HG03558 (cell line): ENCODE results near the gene CHID1.

Source experiments
- ATAC-seq: cut with Tn5 transposase; IDR thresholded peaks from one replicate; pipeline ENCODE4 v1.9.1; 2021; ENCODE audit warnings: moderate number of reproducible peaks; ENCODE audit not compliant: unreplicated experiment; ENCODE audit errors: extremely low read depth

CHID1 gene

DNA sequence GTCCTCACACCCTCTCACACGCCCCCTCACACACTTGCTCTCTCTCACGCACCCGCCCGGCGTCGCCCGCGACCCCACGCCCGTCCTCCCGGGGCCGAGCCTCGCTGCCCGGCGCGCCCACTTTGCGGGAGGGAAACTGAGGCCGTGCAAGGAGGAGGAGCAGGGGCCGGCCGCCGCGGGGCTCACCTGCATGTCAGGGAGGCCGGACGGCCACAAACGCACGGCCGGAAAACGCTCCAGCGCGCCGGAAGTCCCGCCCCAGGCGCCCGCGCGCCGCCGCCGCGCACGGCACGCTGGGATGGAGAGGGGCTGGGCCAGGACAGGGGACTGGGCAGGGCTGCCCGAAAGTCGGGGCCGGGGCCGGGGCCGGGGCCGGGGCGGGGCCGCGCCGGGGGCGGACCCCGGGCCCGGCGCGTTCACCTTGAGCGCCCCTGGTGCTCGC lies at the start of gene CHID1:
Gene CHID1 (minus strand): TSS at position 222 of the 442 bp plus-strand sequence. CDS start 5,994 bp downstream, outside the sequence.
- peak; percentile 61 for ATAC-seq

DNA sequence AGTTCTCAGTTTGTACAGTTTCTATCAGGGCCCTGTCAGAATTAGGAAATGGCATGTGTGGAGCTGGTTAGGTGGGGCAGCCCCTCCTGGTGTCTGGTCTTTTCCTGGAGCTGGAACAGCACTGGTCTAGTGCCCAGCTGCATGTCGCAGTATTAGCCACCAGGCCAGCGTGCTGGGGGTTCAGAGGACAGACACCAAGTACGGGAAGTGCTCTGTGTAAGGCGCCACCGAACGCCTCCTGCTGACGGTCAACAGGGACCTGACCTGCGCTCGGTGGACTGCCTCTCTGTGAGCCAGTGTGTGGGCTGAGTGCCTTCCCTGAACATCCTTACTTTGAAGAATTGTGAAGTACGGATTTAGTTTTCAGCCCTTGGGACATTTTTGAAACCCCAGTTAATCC lies 49.0 kb upstream of the CHID1 start:
- no peak for ATAC-seq

DNA sequence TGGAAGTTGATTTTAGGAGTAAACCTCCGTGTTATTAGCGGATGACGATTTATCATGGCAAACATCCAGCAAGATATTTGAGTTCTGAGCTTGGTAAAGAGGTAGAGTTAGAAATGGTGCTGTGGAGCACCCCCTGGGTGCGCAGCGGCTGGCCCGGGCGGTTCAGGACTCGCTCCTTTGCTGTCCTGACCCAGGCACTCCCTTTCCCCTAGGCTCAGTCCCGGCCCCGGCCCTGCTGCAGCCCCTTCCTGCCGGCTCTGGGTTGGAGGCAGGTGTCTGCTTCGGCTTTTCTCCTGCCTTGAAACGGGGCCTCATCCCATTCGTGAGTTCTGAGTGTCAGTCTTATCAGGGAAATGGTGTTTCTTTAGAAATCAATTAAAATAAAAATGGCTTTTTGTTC lies 48.4 kb upstream of the CHID1 start:
- ATAC-seq = no peak

DNA sequence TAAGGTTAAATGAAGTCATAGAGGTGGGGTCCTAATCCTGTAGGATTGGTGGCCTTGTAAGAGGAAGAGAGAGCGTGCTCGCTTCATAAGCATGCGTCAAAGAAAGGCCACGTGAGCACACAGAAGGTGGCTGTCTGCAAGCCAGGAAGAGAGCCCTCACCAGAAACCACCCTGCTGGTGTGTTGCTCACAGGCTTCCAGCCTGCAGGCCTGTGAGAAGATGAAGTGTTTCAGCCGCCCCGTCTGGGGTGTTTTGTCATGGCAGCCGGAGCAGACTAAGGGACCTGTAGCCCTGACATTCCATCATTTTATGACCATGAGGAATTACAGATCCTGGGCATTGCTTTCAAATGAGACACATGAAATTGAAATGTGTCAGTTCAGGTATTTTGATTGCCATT lies 47.5 kb upstream of the CHID1 start:
- ATAC-seq = no peak

DNA sequence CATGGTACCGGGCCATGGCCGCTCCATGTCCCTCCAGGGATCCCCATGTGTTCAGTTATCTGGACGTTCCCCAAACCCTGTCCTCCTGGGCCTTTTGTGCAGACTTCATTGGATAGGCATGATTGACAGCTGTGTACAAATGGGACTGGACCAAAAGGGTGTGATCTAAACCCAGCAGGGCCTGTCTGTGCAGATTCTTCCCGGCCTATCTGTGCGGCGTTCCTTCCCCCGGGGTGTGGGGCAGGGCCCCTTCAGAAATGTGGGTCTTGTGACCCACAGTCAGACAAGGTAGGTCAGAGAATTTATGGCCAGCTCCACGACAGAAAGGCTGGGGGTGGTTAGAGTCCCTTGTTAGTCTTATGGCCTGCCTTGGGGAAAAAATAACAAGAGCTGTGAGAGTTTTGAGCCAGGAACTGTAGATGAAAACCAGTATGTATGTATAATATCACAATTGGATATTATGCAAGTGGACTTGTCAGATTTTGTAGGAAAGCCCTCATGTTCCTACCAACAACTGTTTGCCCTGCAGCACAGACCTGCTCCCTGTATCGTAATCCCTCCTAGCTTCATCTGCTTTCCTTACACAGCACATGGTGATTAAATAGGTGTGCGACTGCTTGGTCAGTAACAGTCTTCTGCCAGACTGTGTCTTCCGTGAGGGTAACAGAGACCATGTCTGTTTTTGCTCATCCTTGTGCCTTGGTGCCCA lies 46.8 kb upstream of the CHID1 start:
- ATAC-seq = no peak

DNA sequence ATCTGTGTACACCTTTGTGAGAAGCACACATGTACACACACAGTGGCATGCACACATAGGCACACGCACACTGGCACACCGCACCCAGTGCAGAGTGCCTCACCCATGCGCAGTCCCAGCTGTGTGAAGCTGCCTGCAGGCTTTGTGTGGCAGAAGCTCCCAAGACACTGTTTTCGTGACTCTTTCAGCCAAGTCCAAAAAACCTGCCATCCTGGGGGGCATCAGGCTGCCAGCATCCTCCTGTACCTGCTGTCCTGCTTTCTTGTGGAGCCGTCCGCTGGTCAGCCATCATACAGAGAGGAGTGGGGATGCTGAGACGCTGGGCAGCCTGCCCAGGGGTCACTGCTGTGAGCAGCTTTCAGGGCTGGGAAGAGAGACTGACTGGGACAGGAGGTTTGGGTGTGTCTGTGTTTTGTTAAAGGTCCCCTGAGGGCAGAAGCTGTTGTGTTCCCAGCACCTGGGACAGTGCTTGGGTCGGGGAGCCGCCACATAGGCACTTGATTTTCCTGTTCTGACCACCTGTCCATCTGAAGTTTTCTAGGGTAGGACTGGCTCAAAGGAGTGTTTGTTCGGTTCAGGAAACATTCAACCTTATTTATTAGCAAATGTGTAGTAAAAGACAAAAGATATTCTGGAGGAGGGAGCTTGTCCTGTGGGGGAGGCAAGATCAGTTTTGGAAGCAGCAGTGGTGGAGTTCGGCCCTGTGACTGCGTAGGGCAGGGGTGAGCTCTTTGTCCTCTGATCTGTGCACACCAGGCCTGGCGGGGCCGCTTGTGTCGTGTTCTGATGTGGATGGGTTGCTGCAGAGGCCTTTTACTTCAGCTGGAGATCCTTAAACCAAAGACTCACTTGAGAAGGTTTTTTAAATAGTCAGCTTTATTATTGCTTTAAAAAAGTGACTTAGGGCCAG lies 44.8 kb upstream of the CHID1 start:
- no peak for ATAC-seq

DNA sequence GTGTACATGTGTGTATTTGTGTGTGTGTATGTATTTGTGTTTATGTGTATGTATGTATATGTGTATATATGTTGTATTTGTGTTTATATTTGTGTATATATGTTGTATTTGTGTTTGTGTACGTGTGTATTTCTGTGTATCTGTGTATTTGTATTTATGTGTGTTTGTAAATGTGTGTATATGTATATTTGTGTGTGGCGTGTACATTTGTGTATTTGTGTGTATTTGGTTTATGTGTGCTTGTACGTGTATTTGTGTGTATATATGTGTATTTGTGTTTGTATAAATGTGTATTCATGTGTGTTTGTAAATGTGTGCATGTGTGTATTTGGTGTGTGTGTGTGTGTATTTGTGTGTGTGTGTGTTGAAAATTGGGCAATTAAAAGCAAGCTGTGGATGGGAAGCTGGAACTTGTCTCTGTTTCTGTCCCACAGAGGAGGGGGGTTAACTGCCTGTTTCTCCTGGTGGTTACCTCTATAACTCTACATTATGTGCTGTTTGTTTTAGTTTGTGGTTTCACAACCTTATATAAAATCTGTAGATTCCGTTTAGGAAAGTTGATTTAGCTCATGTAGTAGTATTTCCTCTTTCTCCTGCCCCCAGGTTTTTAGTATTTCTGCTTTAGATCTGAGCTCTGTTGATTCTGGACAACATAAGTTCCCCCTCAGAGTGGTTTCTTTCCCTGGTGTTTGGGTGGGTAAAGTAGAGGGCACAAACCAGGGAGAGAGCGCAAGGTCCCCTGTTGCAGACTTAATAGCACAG lies 44.0 kb upstream of the CHID1 start:
- no peak for ATAC-seq

DNA sequence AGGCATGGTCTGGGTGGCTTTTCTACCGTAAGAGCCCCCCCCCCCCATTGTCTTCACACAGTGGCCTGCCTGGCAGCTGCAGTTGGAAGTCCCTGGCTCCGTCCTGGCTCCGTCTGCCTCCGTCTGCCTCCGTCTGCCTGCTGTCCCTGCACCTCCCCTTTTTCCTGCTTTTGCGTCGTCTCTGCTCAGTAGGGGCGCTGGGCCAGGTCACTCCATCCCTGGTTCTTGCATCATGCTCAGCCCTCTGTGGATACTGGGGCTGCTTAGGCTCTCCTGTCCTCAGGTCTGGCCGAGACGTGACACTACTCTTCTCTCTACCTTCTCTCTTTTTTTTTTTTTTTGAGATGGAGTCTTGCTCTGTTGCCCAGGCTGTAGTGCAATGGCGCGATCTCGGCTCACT lies 42.9 kb upstream of the CHID1 start:
- ATAC-seq = no peak

DNA sequence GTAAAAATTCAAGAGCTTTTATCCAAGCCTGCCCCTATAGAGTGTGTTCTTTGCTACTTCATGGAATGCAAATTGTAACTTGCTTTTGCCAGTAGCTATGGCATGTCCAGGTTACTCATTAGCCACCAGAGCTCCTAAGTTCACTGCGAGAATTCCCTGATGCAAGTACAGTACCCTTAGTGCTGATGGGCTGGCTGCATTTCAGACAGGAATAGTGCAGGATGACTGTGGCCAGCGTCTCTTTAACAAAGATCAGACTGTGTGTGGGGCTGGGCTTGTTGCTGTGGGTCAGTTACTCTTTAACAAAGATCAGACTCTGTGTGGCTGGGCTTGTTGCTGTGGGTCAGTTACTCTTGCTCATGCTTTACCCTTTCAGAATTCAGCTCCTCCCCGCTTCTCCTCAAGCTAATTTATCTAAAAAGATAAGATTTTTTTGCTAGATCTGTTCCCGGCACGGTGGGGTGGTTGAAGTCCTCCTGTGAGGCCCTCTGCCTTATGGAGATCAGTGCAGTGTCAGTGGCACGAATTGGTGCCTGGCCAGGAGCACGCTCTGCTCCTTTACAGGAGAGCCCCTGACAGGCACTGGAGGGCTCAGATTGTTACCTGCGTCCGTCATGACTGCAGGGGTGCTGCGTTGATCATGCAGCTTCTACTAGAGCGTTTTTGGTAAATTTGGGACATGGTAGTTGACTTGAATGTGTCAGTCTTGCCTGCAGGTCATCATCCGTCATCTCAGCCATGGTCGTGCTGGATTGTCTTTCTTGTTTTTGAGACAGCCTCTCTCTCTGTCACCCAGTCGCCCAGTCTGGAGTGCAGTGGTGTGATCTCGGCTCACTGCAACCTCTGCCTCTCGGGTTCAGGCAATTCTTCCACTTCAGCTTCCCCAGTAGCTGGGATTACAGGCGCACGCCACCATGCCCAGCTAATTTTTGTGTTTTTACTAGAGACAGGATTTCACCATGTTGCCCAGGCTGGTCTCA lies 42.1 kb upstream of the CHID1 start:
- no peak for ATAC-seq

DNA sequence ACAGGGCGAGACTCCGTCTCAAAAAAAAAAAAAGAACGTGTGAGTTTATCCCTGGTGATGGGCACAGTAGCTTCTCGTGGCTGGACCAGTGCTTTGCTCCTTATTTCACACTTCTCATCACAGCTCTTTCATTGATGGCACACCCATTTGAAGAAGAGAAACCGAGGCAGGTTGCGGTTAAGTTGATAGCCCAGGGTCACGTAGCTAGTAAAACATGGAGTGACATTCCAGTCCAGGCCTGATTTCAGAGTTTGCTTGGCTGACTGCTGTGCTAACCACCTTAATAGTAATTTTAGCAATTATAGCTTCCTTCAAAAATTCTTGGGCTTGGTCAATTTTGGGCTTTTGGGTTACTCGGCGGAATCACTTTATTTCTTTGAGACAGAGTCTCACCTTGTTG lies 40.9 kb upstream of the CHID1 start:
- no peak for ATAC-seq

DNA sequence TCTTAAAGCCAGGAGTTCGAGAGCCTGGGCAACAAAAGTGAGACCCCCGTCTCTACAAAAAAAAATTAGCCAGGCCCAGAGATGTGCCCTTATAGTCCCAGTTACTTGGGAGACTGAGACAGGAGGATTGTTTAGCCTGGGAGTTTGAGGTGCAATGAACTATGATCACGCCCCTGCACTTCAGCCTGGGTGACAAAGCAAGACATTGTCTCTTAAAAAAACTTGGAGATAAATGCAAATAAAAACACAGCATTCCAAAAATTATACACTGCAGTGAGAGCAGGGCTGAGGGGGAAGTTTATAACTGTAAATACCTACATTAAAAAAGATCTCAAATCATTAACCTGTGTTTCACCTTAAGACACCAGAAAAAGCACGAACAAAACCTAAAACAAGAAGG lies 37.1 kb upstream of the CHID1 start:
- ATAC-seq = no peak

DNA sequence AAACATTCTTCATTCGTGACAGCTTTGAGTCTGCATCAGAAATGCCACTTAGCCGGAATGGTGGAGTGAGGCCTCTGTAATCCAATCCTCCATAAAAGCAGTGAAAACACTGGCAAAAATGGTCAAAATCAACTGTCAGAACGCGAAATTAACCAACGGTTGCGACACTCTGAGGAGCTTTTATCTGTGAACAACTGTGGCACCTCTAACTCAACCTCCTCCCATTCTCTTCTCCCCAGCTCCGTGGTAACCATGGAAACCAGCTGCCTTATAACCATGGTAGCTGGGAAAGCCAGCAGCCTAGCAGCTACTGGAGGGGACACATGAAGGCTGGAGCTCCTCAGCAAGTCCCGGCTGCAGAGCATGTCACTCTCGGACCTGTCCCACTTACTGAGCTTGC lies 35.4 kb upstream of the CHID1 start:
- no peak for ATAC-seq

DNA sequence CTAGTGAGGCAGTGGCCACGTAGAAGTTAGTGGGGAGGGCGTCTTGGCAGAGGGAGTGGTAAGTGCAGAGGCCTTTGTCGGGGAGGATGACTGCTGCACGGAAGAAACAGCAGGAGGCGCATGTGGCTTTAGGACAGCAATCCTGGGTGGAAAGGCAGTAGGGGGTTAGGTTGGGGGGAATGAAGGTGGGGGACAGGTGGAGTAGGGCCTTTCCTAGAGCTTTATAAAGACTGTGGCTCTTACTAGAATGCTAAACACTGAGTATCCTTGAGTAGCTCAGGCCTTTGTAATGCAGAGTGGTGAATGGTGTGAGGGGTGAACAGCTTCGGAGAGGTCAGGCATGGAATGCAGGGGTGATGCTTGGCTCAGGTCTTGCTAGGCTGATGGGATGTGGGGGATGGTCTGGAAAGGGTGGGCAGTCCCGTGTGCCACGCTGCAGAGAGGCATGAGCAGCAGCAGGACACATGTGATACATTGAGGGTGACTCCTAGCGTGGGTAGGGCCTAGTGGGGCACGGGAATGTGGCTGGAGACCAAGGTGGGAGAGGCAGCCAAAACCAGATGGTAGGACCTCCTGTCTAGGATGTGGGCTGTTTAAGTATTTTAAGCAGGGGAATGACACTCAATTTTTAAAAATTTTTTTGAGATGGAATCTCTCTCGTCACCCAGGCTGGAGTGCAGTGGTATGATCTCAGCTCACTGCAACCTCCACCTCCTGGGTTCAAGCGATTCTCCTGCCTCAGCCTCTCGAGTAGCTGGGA lies 34.3 kb upstream of the CHID1 start:
- no peak for ATAC-seq

DNA sequence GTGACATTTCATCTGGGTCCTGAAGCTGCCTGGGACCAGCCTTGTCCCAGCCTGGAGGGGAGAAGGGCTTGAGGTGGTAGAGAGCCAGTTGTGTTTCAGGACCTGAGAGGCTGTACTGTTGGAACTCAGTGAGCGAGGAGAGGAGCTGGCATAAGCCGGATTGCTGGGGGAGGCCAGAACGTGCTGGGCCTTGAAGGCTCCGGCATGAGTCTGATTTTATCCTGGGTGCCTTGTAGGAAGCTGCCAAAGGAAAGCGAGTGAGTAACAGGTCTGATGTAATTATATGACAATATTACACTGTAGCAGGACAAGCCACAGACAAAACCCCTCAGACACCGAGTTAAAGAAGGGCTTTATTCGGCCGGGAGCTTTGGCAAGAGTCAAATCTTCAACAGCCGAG lies 32.2 kb upstream of the CHID1 start:
- no peak for ATAC-seq

DNA sequence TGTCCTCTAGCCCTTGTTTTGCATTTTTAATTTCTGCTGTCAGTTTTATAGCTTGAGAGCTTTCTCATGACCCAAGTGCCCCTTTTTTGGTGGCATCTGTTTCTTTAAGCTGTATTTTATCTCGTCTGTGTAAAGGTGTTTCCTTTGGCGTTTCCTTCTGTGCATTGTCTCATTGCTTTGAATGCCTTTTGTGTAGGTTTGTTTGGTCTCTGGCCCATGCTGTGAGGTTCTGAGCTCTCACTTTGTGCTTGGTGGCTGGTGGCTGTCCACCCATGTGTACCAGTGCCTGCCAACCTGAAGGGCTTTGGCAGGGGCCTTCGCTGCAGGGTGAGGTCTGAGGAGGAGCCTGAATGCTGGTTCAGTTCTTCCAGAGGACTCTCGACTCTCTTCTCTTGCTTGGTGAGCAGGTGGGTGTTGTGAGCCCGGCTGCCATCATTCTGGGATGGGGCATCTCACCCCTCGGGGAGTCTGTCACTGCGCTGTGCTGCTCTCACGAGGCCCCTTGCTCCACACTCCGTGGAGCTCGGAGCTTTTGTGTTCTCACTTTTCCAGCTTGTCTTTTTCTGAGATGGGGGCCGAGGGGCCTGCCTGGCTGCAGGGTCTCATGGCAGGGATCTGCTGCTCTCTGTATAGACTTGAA lies 30.0 kb upstream of the CHID1 start:
- ATAC-seq = no peak

DNA sequence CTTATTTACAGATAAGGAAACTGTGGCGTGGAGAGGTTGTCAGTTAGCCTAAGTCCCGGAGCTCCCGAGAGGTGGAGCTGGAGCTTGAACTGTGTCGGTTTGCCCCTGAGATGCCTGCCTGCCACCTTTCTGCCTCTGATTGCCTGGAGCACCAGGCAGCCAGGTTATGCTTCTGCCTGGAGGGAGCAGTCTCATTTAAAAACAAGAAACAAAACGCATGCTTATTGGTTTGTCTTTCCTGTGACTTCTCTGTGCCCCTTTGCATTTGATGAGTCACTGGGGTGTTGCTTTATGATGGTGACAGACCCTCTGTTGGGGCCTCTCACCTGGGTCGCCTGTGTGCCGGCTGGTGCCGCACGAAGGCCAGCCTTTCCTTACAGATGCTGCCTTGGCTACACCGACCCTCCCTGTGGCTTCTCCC lies 27.2 kb upstream of the CHID1 start:
- ATAC-seq = no peak

DNA sequence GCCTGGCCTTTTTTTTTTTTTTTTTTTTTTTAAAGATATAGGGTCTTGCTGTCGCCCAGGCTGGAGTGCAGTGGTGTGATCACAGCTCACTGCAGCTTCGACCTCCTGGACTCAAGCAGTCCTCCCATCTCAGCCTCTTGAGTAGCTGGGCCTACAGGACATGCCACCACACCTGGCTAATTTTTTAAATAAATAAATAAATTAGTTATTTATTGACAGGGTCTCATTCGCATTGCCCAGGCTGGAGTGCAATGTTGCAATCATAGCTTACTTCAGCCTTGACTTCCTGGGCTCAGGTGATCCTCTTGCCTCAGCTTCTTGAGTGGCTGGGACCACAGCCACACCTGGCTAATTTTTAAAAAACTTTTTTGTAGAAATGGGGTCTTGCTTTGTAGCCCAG lies 25.6 kb upstream of the CHID1 start:
- ATAC-seq = no peak

DNA sequence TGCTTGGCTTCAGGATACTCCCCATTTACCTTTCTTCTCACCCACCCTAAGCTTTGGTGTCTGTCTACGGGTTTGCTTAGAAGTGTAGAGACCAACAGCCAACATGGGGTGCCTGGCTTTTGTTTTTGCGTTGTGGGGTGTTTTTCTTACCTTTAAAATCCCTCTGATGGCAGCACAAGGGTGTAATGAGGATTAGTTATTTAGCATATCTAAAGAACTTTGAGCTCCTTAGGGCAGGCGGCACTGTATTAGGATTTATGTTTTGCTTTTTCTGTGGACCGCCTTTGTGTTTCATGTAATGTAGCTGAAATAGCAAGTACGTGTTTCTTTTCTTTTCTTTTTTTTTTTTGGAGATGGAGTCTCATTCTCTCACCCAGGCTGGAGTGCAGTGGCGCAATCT lies 23.9 kb upstream of the CHID1 start:
- no peak for ATAC-seq
